Stomach (tissue), 9 donors: Measurements from ENCODE around the gene DAZAP2. TPM values are rescaled to one million over a fixed set of nuclear protein-coding genes. Genes with fewer than 3 reads are reported as not detected.
A peak's percentile ranks its signal among the peaks of the same experiment; 100 is the strongest.

ENCODE experiments used
- DNase-seq, 2 donors: peaks; one replicate each; pipeline versions ENCODE4 v3.0.0 to v3.0.0-alpha.2; 2013 to 2019
- H3K27ac ChIP-seq, 5 donors: fragments of 200-600 bp in 4 of 5; sonication (generic) in 4 of 5; one replicate each; pipeline ENCODE4 v1.5.1; 2013 to 2019; ENCODE audit warnings: mild to moderate bottlenecking in 1 of 5, moderate library complexity in 1 of 5
- H3K27me3 ChIP-seq, 3 donors: fragments of 200-600 bp; sonication (generic); one replicate each; pipeline ENCODE4 v1.5.1; 2017 to 2019; ENCODE audit warnings: mixed run types in 1 of 3
- H3K36me3 ChIP-seq, 4 donors: fragments of 200-600 bp; sonication (generic); 1 replicate in 3 of 4; 2 replicates in 1 of 4; pipeline ENCODE4 v1.5.1; 2016 to 2019
- H3K4me1 ChIP-seq, 4 donors: fragments of 200-600 bp; sonication (generic); one replicate each; pipeline ENCODE4 v1.5.1; 2016 to 2019
- H3K4me3 ChIP-seq, 4 donors: fragments of 200-600 bp; sonication (generic) in 3 of 4; one replicate each; pipeline ENCODE4 v1.5.1; 2016 to 2019; ENCODE audit warnings: mild to moderate bottlenecking in 1 of 4
- H3K9me3 ChIP-seq, 4 donors: fragments of 200-600 bp; sonication (generic); one replicate each; pipeline ENCODE4 v1.5.1; 2016 to 2019
- EP300 ChIP-seq: sonication (generic); formaldehyde crosslinking; IDR thresholded peaks from one replicate; pipeline ENCODE4 v1.6.1; 2017; ENCODE audit warnings: antibody characterized with exemption
- POLR2A ChIP-seq, 4 donors: fragments of 450-650 bp; IDR thresholded peaks; one replicate each; pipeline ENCODE4 v1.6.1; 2016; ENCODE audit warnings: antibody characterized with exemption in 4 of 4, control low read depth in 2 of 4, mild to moderate bottlenecking in 1 of 4, moderate library complexity in 1 of 4
- POLR2AphosphoS5 ChIP-seq, 3 donors: sonication (generic); formaldehyde crosslinking; IDR thresholded peaks; one replicate each; pipeline ENCODE4 v1.6.1; 2016; ENCODE audit warnings: antibody characterized with exemption in 3 of 3
- WGBS, 5 donors: extraction: QIAGEN DNeasy Blood & Tissue Kit in 3 of 5; methylation state at CpG; one replicate each; pipeline versions ENCODE4 v1.1.5 to v1.1.7; 2013 to 2018; 5-methylcytosine and 5-hydroxymethylcytosine counted together
- intact Hi-C: fragments of 100-400 bp; cut with DNase I; formaldehyde crosslinking; loops from one replicate; pipeline ENCODE4 v1.15.1; 2023; ENCODE audit warnings: low total_unique reads
- polyA plus RNA-seq, 3 donors: library from polyadenylated mRNA; stranded (reverse); fragments of 200-250 nt; gene quantifications; one replicate each; pipeline ENCODE4 v1.2.3, GENCODE V29; 2013
- total RNA-seq, 5 donors: library from RNA; depleted of rRNA; stranded (reverse); fragments of >200 nt; gene quantifications; one replicate each; pipeline versions ENCODE4 v1.1.0 to v1.2.3, GENCODE V29; 2014 to 2016
- TF ChIP-seq, protein P1 (sequence below), 7 experiments: fragments of 450-650 bp in 4 of 7; fragments of 200-600 bp in 3 of 7; sonication (generic) in 3 of 7; IDR thresholded peaks; one replicate each; pipeline ENCODE4 v1.5.1; 2016 to 2019; ENCODE audit warnings: antibody characterized with exemption in 7 of 7, control low read depth in 2 of 7, mild to moderate bottlenecking in 1 of 7
- donor health status: healthy with polysubstance abuse.
- donor health status: Bipolar disorder and iron deficiency.
- donor health status: healthy.

Gene DAZAP2
- total and polyA plus RNA-seq, 8 donors, result 37.4 to 547 (median 144) TPM

DNA sequence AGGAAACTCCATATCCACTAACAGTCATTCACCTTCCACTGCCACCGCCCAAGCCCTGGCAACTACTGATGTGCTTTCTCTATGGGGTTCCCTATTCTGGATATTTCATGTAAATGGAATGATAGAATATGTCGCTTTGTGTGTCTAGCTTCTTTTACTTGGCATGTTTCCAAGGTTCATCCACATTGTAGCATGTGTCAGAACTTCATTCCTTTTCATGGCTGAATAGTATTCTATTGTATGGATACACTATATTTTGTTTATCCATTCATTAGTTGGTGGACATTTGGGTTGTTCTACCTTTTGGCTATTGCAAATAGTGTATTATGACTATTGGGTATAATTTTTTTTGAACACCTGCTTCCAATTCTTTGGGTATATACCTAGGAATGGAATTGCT lies 29.4 kb upstream of the DAZAP2 start:
- intact Hi-C loops, result no loop called here
- 93 to 96% (median 94%) methylated on average over 2 of the region's 2 CpGs for WGBS, 5 donors
- Histone ChIP-seq H3K4me1 (no peaks in the 10 kb centered on the region), H3K36me3 (peaks cover 0 to 46% (median 11%) of the 10 kb centered on the region in 4 donors), H3K27ac (no peak overlapping the region), H3K9me3 (no peaks in the 10 kb centered on the region), H3K4me3 (no peak overlapping the region), H3K27me3 (no peaks in the 10 kb centered on the region)
- no peak for TF ChIP-seq EP300
- no peak for TF ChIP-seq POLR2A (IDR thresholded peaks at IDR 0.05)
- TF ChIP-seq POLR2AphosphoS5 (IDR thresholded peaks at IDR 0.05), result no peak
- TF ChIP-seq, protein P1, sequence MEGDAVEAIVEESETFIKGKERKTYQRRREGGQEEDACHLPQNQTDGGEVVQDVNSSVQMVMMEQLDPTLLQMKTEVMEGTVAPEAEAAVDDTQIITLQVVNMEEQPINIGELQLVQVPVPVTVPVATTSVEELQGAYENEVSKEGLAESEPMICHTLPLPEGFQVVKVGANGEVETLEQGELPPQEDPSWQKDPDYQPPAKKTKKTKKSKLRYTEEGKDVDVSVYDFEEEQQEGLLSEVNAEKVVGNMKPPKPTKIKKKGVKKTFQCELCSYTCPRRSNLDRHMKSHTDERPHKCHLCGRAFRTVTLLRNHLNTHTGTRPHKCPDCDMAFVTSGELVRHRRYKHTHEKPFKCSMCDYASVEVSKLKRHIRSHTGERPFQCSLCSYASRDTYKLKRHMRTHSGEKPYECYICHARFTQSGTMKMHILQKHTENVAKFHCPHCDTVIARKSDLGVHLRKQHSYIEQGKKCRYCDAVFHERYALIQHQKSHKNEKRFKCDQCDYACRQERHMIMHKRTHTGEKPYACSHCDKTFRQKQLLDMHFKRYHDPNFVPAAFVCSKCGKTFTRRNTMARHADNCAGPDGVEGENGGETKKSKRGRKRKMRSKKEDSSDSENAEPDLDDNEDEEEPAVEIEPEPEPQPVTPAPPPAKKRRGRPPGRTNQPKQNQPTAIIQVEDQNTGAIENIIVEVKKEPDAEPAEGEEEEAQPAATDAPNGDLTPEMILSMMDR (IDR thresholded peaks at IDR 0.05), result no peak
- DNase-seq, result no peak

GRCh38 chr12:51210690-51211395 lies 27.8 kb upstream of the DAZAP2 start:
- Histone ChIP-seq H3K27ac (no peak overlapping the region), H3K9me3 (no peaks in the 10 kb centered on the region), H3K36me3 (peaks cover 0 to 45% (median 10%) of the 10 kb centered on the region in 4 donors), H3K4me3 (no peak overlapping the region), H3K4me1 (peaks cover 0 to 3% (median 1%) of the 10 kb centered on the region in 4 donors), H3K27me3 (no peaks in the 10 kb centered on the region)
- DNase-seq, result no peak
- 45 to 86% (median 57%) methylated on average over 2 of the region's 2 CpGs for WGBS, 5 donors
- TF ChIP-seq POLR2AphosphoS5 (IDR thresholded peaks at IDR 0.05) (no peak), POLR2A (IDR thresholded peaks at IDR 0.05) (no peak), EP300 (no peak)
- TF ChIP-seq, protein P1 (IDR thresholded peaks at IDR 0.05), result no peak
- intact Hi-C loops, result no loop called here

DNA sequence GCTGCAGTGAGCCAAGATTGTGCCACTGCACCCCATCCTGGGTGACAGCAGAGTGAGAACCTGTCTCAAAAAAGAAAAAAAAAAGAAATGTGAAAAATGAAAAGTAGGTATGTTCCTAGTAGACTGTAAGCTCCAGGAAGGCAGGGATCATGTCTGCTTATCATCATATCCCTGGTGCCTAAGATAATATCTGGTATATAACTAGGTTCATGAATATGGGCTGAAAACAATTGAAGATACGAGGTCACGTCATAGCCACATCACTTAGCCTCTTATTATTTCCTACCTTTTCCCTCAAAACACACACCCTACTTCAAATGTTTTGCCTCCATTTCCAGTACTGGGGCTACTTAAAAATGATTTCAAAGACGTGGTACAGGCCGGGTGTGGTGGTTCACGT lies 23.7 kb upstream of the DAZAP2 start:
- Histone ChIP-seq H3K27ac (no peak overlapping the region), H3K9me3 (no peaks in the 10 kb centered on the region), H3K27me3 (no peaks in the 10 kb centered on the region), H3K36me3 (peaks cover 0 to 12% (median 0%) of the 10 kb centered on the region in 4 donors), H3K4me1 (peaks cover 13 to 33% (median 23%) of the 10 kb centered on the region in 4 donors), H3K4me3 (no peak overlapping the region)
- TF ChIP-seq, protein P1 (IDR thresholded peaks at IDR 0.05), result no peak
- no peak for TF ChIP-seq EP300
- TF ChIP-seq POLR2AphosphoS5 (IDR thresholded peaks at IDR 0.05), result no peak
- TF ChIP-seq POLR2A (IDR thresholded peaks at IDR 0.05), result no peak
- DNase-seq, result no peak
- 90 to 96% (median 91%) methylated on average over 5 of the region's 5 CpGs for WGBS, 5 donors
- intact Hi-C loops, result no loop called here

DNA sequence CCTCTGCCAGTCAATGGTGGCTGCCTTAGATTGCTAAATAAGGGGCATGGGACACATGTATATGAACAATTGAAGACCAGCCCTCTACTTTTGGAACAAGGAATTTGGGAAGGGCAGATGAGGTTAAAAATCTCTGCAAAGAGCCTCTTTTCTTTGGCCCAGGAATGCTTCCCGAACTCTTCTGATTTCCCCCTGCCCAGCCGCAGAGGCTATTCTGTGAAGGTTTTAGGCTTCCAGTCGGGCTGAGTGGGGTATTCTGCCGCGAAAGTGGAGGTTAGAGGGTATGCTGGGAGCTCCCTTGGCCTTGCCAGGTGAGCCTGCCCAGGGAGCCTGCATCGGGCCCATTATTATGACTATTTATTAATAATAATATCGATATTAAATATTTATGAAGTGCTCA lies 22.0 kb upstream of the DAZAP2 start:
- H3K9me3 ChIP-seq, result no peaks in the 10 kb centered on the region
- intact Hi-C loops, result no loop called here

More for the DNA sequence above, 22.0 kb upstream of the DAZAP2 start:
- Histone ChIP-seq H3K27me3 (no peaks in the 10 kb centered on the region), H3K36me3 (no peaks in the 10 kb centered on the region), H3K4me3 (peak overlapping the region; percentile 83 to 97 (median 90)), H3K27ac (peak overlapping the region; percentile 55 to 99 (median 98)), H3K4me1 (peaks cover 13 to 33% (median 23%) of the 10 kb centered on the region in 4 donors)
- 27 to 40% (median 30%) methylated on average over 7 of the region's 7 CpGs for WGBS, 5 donors
- TF ChIP-seq POLR2A (IDR thresholded peaks at IDR 0.05) (no peak), POLR2AphosphoS5 (IDR thresholded peaks at IDR 0.05) (no peak), EP300 (no peak)
- TF ChIP-seq, protein P1 (IDR thresholded peaks at IDR 0.05), result no peak
- no peak for DNase-seq
